H9 (cell line): ENCODE measurements around the gene WARS2. TPM values are rescaled to one million over a fixed set of nuclear protein-coding genes. Genes with fewer than 3 reads are reported as not detected.

Experiments
- DNase-seq: peaks from one replicate; pipeline ENCODE4 v3.0.0-alpha.2; 2017
- H2AFZ ChIP-seq: one replicate; pipeline ENCODE4 v1.6.1; 2013; ENCODE audit warnings: mild to moderate bottlenecking, low read length, control low read depth, moderate library complexity
- H2AK5ac ChIP-seq: 2 replicates; pipeline ENCODE4 v1.6.1; 2013; ENCODE audit warnings: low read length, control low read depth, mixed read lengths; ENCODE audit not compliant: insufficient read length
- H2BK120ac ChIP-seq: one replicate; pipeline ENCODE4 v1.6.1; 2013; ENCODE audit warnings: low read depth, mild to moderate bottlenecking, low read length, control low read depth, inconsistent platforms; ENCODE audit not compliant: poor library complexity, severe bottlenecking
- H2BK12ac ChIP-seq: 2 replicates; pipeline ENCODE4 v1.6.1; 2013; ENCODE audit warnings: low read length, control low read depth, mixed read lengths, low read depth; ENCODE audit not compliant: insufficient read length
- H2BK15ac ChIP-seq: 2 replicates; pipeline ENCODE4 v1.6.1; 2013; ENCODE audit warnings: low read depth, low read length, control low read depth
- H2BK20ac ChIP-seq: one replicate; pipeline ENCODE4 v1.6.1; 2013; ENCODE audit warnings: low read depth, mild to moderate bottlenecking, low read length, control low read depth, inconsistent platforms; ENCODE audit not compliant: poor library complexity, severe bottlenecking
- H2BK5ac ChIP-seq: 2 replicates; pipeline ENCODE4 v1.6.1; 2013; ENCODE audit warnings: low read length, control low read depth, mixed read lengths; ENCODE audit not compliant: insufficient read length
- H3K14ac ChIP-seq: 2 replicates; pipeline ENCODE4 v1.6.1; 2013; ENCODE audit warnings: low read length, control low read depth; ENCODE audit not compliant: insufficient read depth
- H3K18ac ChIP-seq: 2 replicates; pipeline ENCODE4 v1.6.1; 2013; ENCODE audit warnings: low read depth, mild to moderate bottlenecking, mixed read lengths, low read length, control low read depth; ENCODE audit not compliant: insufficient read length
- H3K23ac ChIP-seq: 2 replicates; pipeline ENCODE4 v1.6.1; 2013; ENCODE audit warnings: low read length, control low read depth, mixed read lengths, low read depth; ENCODE audit not compliant: insufficient read length
- H3K23me2 ChIP-seq: 2 replicates; pipeline ENCODE4 v1.6.1; 2013; ENCODE audit warnings: low read depth, mild to moderate bottlenecking, mixed read lengths, low read length, control low read depth; ENCODE audit not compliant: insufficient read length, poor library complexity, severe bottlenecking
- H3K27ac ChIP-seq: 2 replicates; pipeline ENCODE4 v1.5.1; 2013; ENCODE audit warnings: low read length, control low read depth, mixed read lengths, low read depth; ENCODE audit not compliant: insufficient read length
- H3K27me3 ChIP-seq: 2 replicates; pipeline ENCODE4 v1.6.1; 2013; ENCODE audit warnings: low read length, control low read depth, inconsistent platforms; ENCODE audit not compliant: insufficient read depth
- H3K4ac ChIP-seq: 2 replicates; pipeline ENCODE4 v1.6.1; 2013; ENCODE audit warnings: low read depth, mild to moderate bottlenecking, control low read depth, inconsistent platforms, low read length, moderate library complexity
- H3K4me1 ChIP-seq: 2 replicates; pipeline ENCODE4 v1.6.1; 2013; ENCODE audit warnings: low read length, control low read depth, inconsistent platforms; ENCODE audit not compliant: insufficient read depth
- H3K4me2 ChIP-seq: 2 replicates; pipeline ENCODE4 v1.6.1; 2013; ENCODE audit warnings: low read length, control low read depth, mixed read lengths; ENCODE audit not compliant: insufficient read length, insufficient read depth
- H3K56ac ChIP-seq: 2 replicates; pipeline ENCODE4 v1.6.1; 2013; ENCODE audit warnings: low read depth, mild to moderate bottlenecking, mixed read lengths, low read length, control low read depth; ENCODE audit not compliant: insufficient read length
- H3K79me1 ChIP-seq: 2 replicates; pipeline ENCODE4 v1.6.1; 2013; ENCODE audit warnings: low read depth, mild to moderate bottlenecking, moderate library complexity, low read length, control low read depth, inconsistent platforms; ENCODE audit not compliant: insufficient read depth, poor library complexity, severe bottlenecking
- H3K79me2 ChIP-seq: 2 replicates; pipeline ENCODE4 v1.6.1; 2013; ENCODE audit warnings: low read length, control low read depth, inconsistent platforms; ENCODE audit not compliant: insufficient read depth
- H3K9ac ChIP-seq: 2 replicates; pipeline ENCODE4 v1.6.1; 2013; ENCODE audit warnings: low read length, control low read depth, mixed read lengths; ENCODE audit not compliant: insufficient read length; ENCODE audit errors: extremely low read depth
- H3K9me3 ChIP-seq: one replicate; pipeline ENCODE4 v1.6.1; 2013; ENCODE audit warnings: low read depth, low read length, inconsistent platforms; ENCODE audit not compliant: control insufficient read depth
- H3T11ph ChIP-seq: one replicate; pipeline ENCODE4 v1.6.1; 2013; ENCODE audit warnings: mild to moderate bottlenecking, low read length, control low read depth, inconsistent platforms
- H4K20me1 ChIP-seq: one replicate; pipeline ENCODE4 v1.6.1; 2013; ENCODE audit not compliant: control insufficient read depth, insufficient read length, insufficient read depth
- H4K5ac ChIP-seq: 2 replicates; pipeline ENCODE4 v1.6.1; 2013; ENCODE audit warnings: low read depth, mild to moderate bottlenecking, mixed read lengths, low read length, control low read depth; ENCODE audit not compliant: insufficient read length
- H4K8ac ChIP-seq: replicated peaks from 2 replicates; pipeline ENCODE4 v1.6.1; 2013; ENCODE audit warnings: low read length, control low read depth, mixed read lengths, low read depth; ENCODE audit not compliant: insufficient read length
- H4K91ac ChIP-seq: 2 replicates; pipeline ENCODE4 v1.6.1; 2013; ENCODE audit warnings: low read depth, mild to moderate bottlenecking, moderate library complexity, mixed read lengths, low read length, control low read depth; ENCODE audit not compliant: insufficient read length
- H3K27ac Mint-ChIP-seq, 3 experiments: 2 replicates in 2 of 3; 3 replicates in 1 of 3; pipeline ENCODE4 v1.8.0; 2020 to 2021; ENCODE audit warnings: mixed read lengths in 3 of 3, mild to moderate bottlenecking in 1 of 3, moderate library complexity in 1 of 3
- H3K27me3 Mint-ChIP-seq: 2 replicates; pipeline ENCODE4 v1.8.0; 2021; ENCODE audit warnings: low read depth, mild to moderate bottlenecking, moderate library complexity, mixed read lengths
- H3K36me3 Mint-ChIP-seq, 3 experiments: 2 replicates in 2 of 3; 3 replicates in 1 of 3; pipeline ENCODE4 v1.8.0; 2020 to 2021; ENCODE audit warnings: low read depth in 3 of 3, mixed read lengths in 3 of 3; ENCODE audit not compliant: insufficient read depth in 1 of 3
- H3K4me1 Mint-ChIP-seq, 2 experiments: 2 replicates each; pipeline ENCODE4 v1.8.0; 2020; ENCODE audit warnings: mixed read lengths in 2 of 2
- H3K4me3 Mint-ChIP-seq, 2 experiments: 2 replicates in 1 of 2; 3 replicates in 1 of 2; pipeline ENCODE4 v1.8.0; 2020 to 2021; ENCODE audit warnings: mild to moderate bottlenecking in 2 of 2, mixed read lengths in 2 of 2, moderate library complexity in 1 of 2
- H3K9me3 Mint-ChIP-seq, 2 experiments: 2 replicates in 1 of 2; 3 replicates in 1 of 2; pipeline ENCODE4 v1.8.0; 2020; ENCODE audit warnings: mild to moderate bottlenecking in 2 of 2, mixed read lengths in 2 of 2, moderate library complexity in 1 of 2
- WGBS: extraction: QIAGEN DNeasy Blood & Tissue Kit; methylation state at CpG from one replicate; pipeline ENCODE4 v1.1.7; 2013; ENCODE audit warnings: missing lambda C conversion rate, low lambda C conversion rate, mixed read lengths; ENCODE audit not compliant: insufficient read length; ENCODE audit errors: extremely low coverage; 5-methylcytosine and 5-hydroxymethylcytosine counted together
- total RNA-seq: library from RNA; stranded (reverse); gene quantifications from 2 replicates; pipeline ENCODE4 v1.2.1, GENCODE V29; 2021
- TF ChIP-seq, protein P1 (sequence below): fragments of 200-600 bp; sonication (generic); conservative IDR thresholded peaks from 3 replicates; pipeline ENCODE4 v1.8.0; 2021; ENCODE audit warnings: antibody characterized with exemption, mild to moderate bottlenecking

The WARS2 gene
- total RNA-seq, 1 experiment from 2014 or later: 9.7 TPM

DNA sequence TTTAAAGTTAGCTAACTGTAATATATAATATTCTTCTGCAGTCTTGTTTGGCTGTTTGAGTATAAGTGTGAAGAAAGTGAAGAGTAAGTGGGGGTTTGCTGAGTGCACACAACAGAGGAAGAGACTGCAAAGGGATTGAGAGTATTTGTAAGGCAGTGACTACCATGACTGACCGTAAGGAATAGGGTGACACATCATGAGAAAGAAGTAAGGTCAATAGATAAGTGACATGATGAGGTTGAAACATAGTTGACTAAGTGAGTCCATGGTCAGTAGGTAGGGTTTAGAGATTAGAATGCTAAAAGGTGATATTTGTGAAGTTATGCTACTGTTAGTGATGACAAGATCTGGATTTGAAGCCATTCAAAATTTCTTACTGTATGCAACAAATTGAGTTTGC, 27.7 kb downstream of the WARS2 start:
- H2AK5ac ChIP-seq: no peak overlapping the region
- no peak overlapping the region for H3K4me3 Mint-ChIP-seq
- no peak overlapping the region for H2BK120ac ChIP-seq
- H2BK15ac ChIP-seq: no peak overlapping the region
- H3K4me1 ChIP-seq: no peaks in the 10 kb centered on the region
- H3K23me2 ChIP-seq: no peaks in the 10 kb centered on the region
- H3K23ac ChIP-seq: no peak overlapping the region
- H3K79me2 ChIP-seq: no peaks in the 10 kb centered on the region
- no peak overlapping the region for H4K5ac ChIP-seq
- H3K27me3 Mint-ChIP-seq: no peaks in the 10 kb centered on the region
- H3K4ac ChIP-seq: no peak overlapping the region
- no peak overlapping the region for H3K18ac ChIP-seq
- no peak overlapping the region for H3K27ac Mint-ChIP-seq
- H3K27ac ChIP-seq: no peak overlapping the region
- no peak overlapping the region for H3K4me2 ChIP-seq
- no peaks in the 10 kb centered on the region for H3K27me3 ChIP-seq
- no peak overlapping the region for H2BK12ac ChIP-seq
- H3K4me1 Mint-ChIP-seq: peaks cover 22% of the 10 kb centered on the region in 2 experiments
- H3K9me3 Mint-ChIP-seq: no peaks in the 10 kb centered on the region
- DNase-seq: no peak
- no peak overlapping the region for H2AFZ ChIP-seq
- no peaks in the 10 kb centered on the region for H3K9me3 ChIP-seq
- no peak overlapping the region for H2BK20ac ChIP-seq
- H3K79me1 ChIP-seq: no peaks in the 10 kb centered on the region
- WGBS: no CpG with 5 or more reads among the region's 1 CpG
- H4K20me1 ChIP-seq: no peaks in the 10 kb centered on the region
- no peak overlapping the region for H4K91ac ChIP-seq
- no peak overlapping the region for H3K56ac ChIP-seq
- H3T11ph ChIP-seq: no peak overlapping the region
- no peak overlapping the region for H3K14ac ChIP-seq
- H3K36me3 Mint-ChIP-seq: no peaks in the 10 kb centered on the region
- H3K9ac ChIP-seq: no peak overlapping the region
- no peak overlapping the region for H4K8ac ChIP-seq
- TF ChIP-seq, protein P1, sequence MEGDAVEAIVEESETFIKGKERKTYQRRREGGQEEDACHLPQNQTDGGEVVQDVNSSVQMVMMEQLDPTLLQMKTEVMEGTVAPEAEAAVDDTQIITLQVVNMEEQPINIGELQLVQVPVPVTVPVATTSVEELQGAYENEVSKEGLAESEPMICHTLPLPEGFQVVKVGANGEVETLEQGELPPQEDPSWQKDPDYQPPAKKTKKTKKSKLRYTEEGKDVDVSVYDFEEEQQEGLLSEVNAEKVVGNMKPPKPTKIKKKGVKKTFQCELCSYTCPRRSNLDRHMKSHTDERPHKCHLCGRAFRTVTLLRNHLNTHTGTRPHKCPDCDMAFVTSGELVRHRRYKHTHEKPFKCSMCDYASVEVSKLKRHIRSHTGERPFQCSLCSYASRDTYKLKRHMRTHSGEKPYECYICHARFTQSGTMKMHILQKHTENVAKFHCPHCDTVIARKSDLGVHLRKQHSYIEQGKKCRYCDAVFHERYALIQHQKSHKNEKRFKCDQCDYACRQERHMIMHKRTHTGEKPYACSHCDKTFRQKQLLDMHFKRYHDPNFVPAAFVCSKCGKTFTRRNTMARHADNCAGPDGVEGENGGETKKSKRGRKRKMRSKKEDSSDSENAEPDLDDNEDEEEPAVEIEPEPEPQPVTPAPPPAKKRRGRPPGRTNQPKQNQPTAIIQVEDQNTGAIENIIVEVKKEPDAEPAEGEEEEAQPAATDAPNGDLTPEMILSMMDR: no peak
- no peak overlapping the region for H2BK5ac ChIP-seq
